ENCODE data around the gene FADS2.
A peak's percentile ranks its signal among the peaks of the same experiment; 100 is the strongest.

FADS2 gene

DNA sequence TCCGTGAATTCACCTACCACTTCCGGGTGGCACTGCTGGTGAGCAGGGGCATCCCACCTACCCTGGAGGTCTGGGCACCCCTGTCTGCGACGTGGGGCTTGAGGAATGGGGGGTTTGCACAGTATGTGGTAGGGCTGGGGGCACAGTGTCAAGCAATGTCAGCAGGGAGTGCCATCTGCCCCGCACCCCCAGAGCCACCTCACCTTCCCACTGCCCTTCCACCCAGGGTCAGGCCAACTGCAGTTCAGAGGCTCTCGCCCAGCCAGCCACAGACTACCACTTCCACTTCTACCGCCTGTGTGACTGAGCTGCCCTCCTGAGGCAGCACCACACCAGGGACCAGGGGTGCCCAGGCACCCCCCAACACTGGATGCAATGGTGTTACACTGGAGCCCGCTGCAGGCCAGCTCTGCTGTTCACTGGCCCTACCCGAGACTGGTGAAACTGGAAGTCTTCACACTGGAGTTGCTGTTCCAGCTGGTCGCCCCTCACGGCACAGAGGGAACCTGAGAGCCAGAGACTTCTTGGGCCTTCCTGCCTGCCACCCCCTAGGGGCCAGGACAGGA, 42.2 kb upstream of the FADS2 start:
- Histone ChIP-seq H3K27me3 (ENCODE audit: control insufficient read depth, insufficient read depth, low read length) (no peaks in the 10 kb centered on the region), H3K36me3 (ENCODE audit: control insufficient read depth, insufficient read depth, low read length) (peaks cover 57% of the 10 kb centered on the region), H3K4me1 (ENCODE audit: control insufficient read depth, insufficient read depth, low read length) (no peaks in the 10 kb centered on the region), H3K9me3 (ENCODE audit: control insufficient read depth, insufficient read depth, low read length) (no peaks in the 10 kb centered on the region), H3K4me3 (ENCODE audit: low read depth, low read length) (no peak overlapping the region), H3K9ac (ENCODE audit: low read depth, low read length) (no peak overlapping the region)

DNA sequence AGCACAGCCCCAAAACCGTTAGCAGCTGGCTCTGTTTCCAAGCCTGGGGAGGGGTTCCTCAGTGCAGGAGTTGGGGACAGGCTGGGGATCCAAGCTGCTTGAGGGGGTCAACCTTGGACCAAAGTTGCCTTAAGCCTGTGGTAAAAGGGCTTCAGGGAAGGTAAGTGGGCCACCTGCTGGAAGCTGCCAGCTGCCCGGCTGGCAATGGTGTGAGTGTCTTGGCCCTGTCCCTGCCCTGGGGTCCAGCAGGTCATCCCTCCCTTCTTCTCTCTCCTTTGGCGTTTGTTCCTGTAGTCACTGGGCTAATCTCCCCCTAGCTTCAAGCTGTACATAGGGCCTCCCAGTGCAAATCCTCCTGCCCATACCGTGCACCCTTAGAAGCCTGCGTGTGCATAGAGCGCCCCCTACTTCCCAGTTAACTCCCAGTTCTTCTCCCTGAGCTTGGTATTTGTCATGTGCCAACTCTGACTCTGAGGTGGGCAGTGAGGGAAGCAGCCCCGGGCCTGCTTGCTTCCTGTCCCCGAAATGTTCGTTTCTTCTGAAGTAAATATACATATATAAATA, 40.1 kb upstream of the FADS2 start:
- H3K9ac ChIP-seq (ENCODE audit: low read depth, low read length) = no peak overlapping the region
- peaks cover 57% of the 10 kb centered on the region for H3K36me3 ChIP-seq (ENCODE audit: control insufficient read depth, insufficient read depth, low read length)
- H3K4me1 ChIP-seq (ENCODE audit: control insufficient read depth, insufficient read depth, low read length) = no peaks in the 10 kb centered on the region
- H3K4me3 ChIP-seq (ENCODE audit: low read depth, low read length) = no peak overlapping the region
- no peaks in the 10 kb centered on the region for H3K27me3 ChIP-seq (ENCODE audit: control insufficient read depth, insufficient read depth, low read length)
- H3K9me3 ChIP-seq (ENCODE audit: control insufficient read depth, insufficient read depth, low read length) = no peaks in the 10 kb centered on the region

DNA sequence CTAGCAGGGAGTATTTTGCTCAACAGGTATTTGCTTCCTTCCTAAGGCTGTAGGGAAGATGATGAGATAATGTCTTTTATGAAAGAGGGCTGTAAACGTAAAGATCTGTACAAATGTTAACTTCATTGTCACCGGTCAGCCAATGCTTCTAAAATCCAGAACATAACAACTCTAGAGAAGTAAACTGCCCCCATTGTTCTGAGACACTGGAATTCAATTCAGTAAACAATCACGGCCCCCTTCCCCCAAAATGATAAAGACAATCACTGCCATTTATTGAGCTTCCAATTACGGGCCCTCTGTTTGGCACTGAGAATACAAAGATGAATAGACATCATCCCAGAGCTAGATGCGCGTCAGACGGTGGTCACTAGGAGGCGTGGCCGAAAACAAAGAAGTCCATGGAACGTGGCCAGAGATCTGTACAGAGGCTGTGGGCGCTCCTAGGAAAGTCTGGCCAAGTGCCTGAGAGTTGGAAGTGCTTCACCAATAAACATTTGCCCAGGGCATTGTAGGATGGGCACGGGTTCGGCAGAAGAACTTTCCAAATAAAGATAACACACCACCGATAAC, 36.3 kb upstream of the FADS2 start:
- no peaks in the 10 kb centered on the region for H3K4me1 ChIP-seq (ENCODE audit: control insufficient read depth, insufficient read depth, low read length)
- peak overlapping the region; percentile 100 for H3K9ac ChIP-seq (ENCODE audit: low read depth, low read length)
- peak overlapping the region; percentile 93 for H3K4me3 ChIP-seq (ENCODE audit: low read depth, low read length)
- peaks cover 45% of the 10 kb centered on the region for H3K36me3 ChIP-seq (ENCODE audit: control insufficient read depth, insufficient read depth, low read length)
- no peaks in the 10 kb centered on the region for H3K27me3 ChIP-seq (ENCODE audit: control insufficient read depth, insufficient read depth, low read length)
- H3K9me3 ChIP-seq (ENCODE audit: control insufficient read depth, insufficient read depth, low read length) = no peaks in the 10 kb centered on the region

DNA sequence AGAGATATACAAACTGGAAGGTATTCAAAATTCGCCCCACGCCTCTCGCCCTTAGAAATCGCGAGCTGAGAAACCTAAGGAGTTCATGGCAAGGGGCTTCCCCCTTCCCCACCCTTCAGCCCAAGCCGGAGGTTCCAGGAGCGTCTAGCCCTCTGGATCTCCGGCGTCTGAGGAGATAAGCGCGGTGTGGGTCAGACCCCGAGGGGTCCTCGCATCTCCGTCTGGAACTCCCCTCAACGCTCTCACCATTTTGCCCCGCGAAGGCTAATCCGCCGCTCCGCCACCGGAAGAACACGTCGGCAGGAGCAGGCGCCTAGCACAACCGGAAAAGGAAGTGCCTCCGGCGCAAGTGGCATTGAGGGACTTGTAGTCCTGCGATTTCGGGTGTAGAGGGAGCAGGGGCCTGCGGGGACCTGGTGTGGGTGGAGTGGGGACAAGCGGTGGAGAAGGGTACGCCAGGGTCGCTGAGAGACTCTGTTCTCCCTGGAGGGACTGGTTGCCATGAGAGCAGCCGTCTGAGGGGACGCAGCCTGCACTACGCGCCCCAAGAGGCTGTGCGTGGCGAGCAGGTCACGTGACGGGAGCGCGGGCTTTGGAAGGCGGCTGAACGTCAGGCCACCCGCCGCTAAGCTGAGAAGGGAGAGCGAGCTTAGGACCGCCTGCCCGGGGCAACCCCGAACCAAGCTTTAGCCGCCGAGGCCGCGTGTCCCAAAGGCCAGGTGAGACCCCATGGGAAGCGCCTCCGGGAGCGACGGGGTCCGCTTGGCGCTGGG, 35.6 kb upstream of the FADS2 start, which contains the start of the genes FEN1 and TMEM258:
Gene FEN1, plus strand, starts transcription at position 602 of the 773 bp plus-strand sequence. CDS start 2,451 bp downstream, outside the sequence.
Gene TMEM258, minus strand, starts transcription at position 290 of the 773 bp plus-strand sequence. Its CDS starts 41 bp downstream, at position 249.
- H3K36me3 ChIP-seq (ENCODE audit: control insufficient read depth, insufficient read depth, low read length) = peaks cover 38% of the 10 kb centered on the region

DNA sequence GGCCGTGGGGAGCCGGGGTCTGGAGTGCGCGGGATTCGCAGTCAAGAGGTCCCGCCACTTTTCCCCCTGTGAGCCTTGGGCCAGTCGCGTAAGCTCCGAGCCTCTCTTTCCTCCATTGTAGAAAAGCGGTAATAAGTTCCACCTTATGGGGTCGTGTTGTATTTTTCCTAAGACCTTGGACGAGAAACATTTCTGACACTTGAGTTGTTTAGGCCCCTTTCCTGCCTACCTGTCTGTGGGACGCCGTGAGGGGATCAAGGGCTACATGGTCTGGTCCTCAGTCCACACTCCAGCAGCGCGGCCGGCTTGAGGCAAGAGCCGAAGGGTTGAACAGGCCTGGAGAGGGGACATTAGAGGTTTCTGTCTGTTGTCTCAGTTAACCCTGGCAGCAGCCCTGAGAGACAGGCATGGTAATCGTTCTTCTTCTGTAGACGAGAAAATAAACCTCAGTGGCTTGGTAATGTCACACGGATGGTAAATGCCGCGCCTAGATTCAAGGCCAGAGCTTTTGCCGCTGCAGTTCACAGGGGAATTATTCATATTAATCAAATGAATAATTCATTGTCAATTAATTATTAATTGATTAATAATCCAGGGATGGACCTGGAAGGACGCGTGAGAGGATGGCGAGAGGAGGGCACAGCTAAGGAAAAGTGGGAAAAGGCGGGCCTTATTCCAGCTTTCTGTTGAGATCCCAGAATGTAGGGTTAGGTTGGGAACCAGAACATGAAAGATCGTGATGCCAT, 34.8 kb upstream of the FADS2 start:
- H3K4me3 ChIP-seq (ENCODE audit: low read depth, low read length) = peak overlapping the region; percentile 93
- no peaks in the 10 kb centered on the region for H3K27me3 ChIP-seq (ENCODE audit: control insufficient read depth, insufficient read depth, low read length)
- no peaks in the 10 kb centered on the region for H3K4me1 ChIP-seq (ENCODE audit: control insufficient read depth, insufficient read depth, low read length)
- peaks cover 32% of the 10 kb centered on the region for H3K36me3 ChIP-seq (ENCODE audit: control insufficient read depth, insufficient read depth, low read length)
- peak overlapping the region; percentile 100 for H3K9ac ChIP-seq (ENCODE audit: low read depth, low read length)
- H3K9me3 ChIP-seq (ENCODE audit: control insufficient read depth, insufficient read depth, low read length) = no peaks in the 10 kb centered on the region

More for the DNA sequence above, 35.6 kb upstream of the FADS2 start, which contains the start of the genes FEN1 and TMEM258:
- Histone ChIP-seq H3K9me3 (ENCODE audit: control insufficient read depth, insufficient read depth, low read length) (no peaks in the 10 kb centered on the region), H3K9ac (ENCODE audit: low read depth, low read length) (peak within 1 kb of the TSS; percentile 100), H3K4me1 (ENCODE audit: control insufficient read depth, insufficient read depth, low read length) (no peaks in the 10 kb centered on the region), H3K4me3 (ENCODE audit: low read depth, low read length) (peak within 1 kb of the TSS; percentile 93), H3K27me3 (ENCODE audit: control insufficient read depth, insufficient read depth, low read length) (no peaks in the 10 kb centered on the region)

DNA sequence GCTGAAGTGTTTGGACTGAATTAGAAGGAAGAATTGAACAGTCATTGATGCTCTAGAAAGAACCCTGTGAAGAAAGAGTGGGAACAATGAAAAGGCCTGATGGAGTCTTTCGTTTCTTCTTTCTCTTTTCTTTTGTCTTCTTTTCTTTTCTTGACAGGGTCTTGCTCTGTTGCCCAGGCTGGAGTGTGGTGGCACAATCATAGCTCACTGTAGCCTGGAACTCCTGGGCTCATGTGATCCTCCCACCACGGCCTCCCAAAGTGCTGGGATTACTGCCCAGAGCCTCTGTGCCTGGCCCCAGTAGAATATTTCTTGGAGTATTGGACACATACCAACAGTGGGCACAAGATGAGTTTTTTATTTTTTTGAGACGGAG, 34.3 kb upstream of the FADS2 start:
- H3K9ac ChIP-seq (ENCODE audit: low read depth, low read length) = no peak overlapping the region
- H3K36me3 ChIP-seq (ENCODE audit: control insufficient read depth, insufficient read depth, low read length) = peaks cover 28% of the 10 kb centered on the region
- peak overlapping the region; percentile 93 for H3K4me3 ChIP-seq (ENCODE audit: low read depth, low read length)
- no peaks in the 10 kb centered on the region for H3K4me1 ChIP-seq (ENCODE audit: control insufficient read depth, insufficient read depth, low read length)
- H3K27me3 ChIP-seq (ENCODE audit: control insufficient read depth, insufficient read depth, low read length) = no peaks in the 10 kb centered on the region
- H3K9me3 ChIP-seq (ENCODE audit: control insufficient read depth, insufficient read depth, low read length) = no peaks in the 10 kb centered on the region

DNA sequence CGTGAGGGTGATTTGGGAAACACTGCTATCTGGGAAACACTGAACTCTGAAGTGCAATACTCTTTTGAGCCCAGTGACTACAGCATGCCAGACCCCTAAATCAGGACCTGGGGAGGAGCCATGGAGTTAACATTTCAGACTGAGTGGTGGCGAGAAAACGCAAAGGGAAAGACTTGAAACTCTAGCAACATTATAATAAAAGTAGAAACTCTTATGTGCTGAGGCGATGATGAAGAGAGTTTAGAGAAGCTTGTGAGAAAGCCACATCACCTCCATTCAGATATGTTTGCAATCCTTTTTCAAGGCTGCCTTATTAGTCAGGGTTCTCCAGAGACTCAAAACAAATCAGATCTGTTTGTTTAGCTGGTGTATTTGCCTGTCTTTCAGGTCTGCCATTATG, 33.5 kb upstream of the FADS2 start:
- Histone ChIP-seq H3K27me3 (ENCODE audit: control insufficient read depth, insufficient read depth, low read length) (no peaks in the 10 kb centered on the region), H3K9me3 (ENCODE audit: control insufficient read depth, insufficient read depth, low read length) (no peaks in the 10 kb centered on the region), H3K4me1 (ENCODE audit: control insufficient read depth, insufficient read depth, low read length) (no peaks in the 10 kb centered on the region), H3K36me3 (ENCODE audit: control insufficient read depth, insufficient read depth, low read length) (peaks cover 20% of the 10 kb centered on the region), H3K4me3 (ENCODE audit: low read depth, low read length) (no peak overlapping the region), H3K9ac (ENCODE audit: low read depth, low read length) (no peak overlapping the region)

DNA sequence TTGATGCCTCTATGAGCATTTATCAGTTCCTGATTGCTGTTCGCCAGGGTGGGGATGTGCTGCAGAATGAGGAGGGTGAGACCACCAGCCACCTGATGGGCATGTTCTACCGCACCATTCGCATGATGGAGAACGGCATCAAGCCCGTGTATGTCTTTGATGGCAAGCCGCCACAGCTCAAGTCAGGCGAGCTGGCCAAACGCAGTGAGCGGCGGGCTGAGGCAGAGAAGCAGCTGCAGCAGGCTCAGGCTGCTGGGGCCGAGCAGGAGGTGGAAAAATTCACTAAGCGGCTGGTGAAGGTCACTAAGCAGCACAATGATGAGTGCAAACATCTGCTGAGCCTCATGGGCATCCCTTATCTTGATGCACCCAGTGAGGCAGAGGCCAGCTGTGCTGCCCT, 32.6 kb upstream of the FADS2 start:
- H3K9me3 ChIP-seq (ENCODE audit: control insufficient read depth, insufficient read depth, low read length) = no peaks in the 10 kb centered on the region
- no peaks in the 10 kb centered on the region for H3K4me1 ChIP-seq (ENCODE audit: control insufficient read depth, insufficient read depth, low read length)
- H3K9ac ChIP-seq (ENCODE audit: low read depth, low read length) = no peak overlapping the region
- H3K4me3 ChIP-seq (ENCODE audit: low read depth, low read length) = no peak overlapping the region
- H3K27me3 ChIP-seq (ENCODE audit: control insufficient read depth, insufficient read depth, low read length) = no peaks in the 10 kb centered on the region
- peaks cover 14% of the 10 kb centered on the region for H3K36me3 ChIP-seq (ENCODE audit: control insufficient read depth, insufficient read depth, low read length)

DNA sequence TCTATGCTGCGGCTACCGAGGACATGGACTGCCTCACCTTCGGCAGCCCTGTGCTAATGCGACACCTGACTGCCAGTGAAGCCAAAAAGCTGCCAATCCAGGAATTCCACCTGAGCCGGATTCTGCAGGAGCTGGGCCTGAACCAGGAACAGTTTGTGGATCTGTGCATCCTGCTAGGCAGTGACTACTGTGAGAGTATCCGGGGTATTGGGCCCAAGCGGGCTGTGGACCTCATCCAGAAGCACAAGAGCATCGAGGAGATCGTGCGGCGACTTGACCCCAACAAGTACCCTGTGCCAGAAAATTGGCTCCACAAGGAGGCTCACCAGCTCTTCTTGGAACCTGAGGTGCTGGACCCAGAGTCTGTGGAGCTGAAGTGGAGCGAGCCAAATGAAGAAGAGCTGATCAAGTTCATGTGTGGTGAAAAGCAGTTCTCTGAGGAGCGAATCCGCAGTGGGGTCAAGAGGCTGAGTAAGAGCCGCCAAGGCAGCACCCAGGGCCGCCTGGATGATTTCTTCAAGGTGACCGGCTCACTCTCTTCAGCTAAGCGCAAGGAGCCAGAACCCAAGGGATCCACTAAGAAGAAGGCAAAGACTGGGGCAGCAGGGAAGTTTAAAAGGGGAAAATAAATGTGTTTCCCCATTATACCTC, 32.1 kb upstream of the FADS2 start:
- Histone ChIP-seq H3K36me3 (ENCODE audit: control insufficient read depth, insufficient read depth, low read length) (peaks cover 13% of the 10 kb centered on the region), H3K27me3 (ENCODE audit: control insufficient read depth, insufficient read depth, low read length) (no peaks in the 10 kb centered on the region), H3K4me1 (ENCODE audit: control insufficient read depth, insufficient read depth, low read length) (no peaks in the 10 kb centered on the region), H3K9ac (ENCODE audit: low read depth, low read length) (no peak overlapping the region), H3K9me3 (ENCODE audit: control insufficient read depth, insufficient read depth, low read length) (no peaks in the 10 kb centered on the region), H3K4me3 (ENCODE audit: low read depth, low read length) (no peak overlapping the region)

DNA sequence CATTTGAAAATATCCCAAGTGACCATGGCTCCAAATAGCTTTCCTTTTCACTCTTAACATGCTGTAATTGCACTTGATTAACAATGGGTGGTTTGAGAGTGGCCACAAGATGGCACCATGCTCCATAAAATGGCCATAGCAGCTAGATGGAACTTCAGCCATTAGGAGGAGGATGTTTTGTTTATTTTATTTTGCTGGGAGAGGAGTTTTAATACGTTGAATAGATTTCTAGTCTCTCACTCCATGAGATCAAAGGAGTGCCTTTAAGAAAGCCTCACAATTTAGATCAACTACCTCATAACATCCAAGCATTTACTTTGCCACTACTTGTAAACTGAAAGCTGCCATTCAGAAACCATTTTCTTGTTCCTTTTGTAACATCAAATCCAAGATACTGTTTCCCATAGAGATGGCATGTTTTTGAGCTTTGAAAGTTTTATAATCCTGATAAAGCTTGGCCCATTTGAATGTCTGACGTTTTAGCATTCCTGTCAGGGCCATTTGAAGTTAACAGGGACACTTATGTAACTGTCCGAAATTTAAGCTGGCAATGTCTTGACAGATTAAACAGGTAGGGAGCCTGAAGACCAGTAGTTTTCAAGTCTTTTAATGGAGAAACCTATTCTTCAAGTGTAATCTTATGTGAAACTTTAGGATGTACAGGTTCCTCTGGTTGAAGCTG, 30.7 kb upstream of the FADS2 start:
- H3K4me3 ChIP-seq (ENCODE audit: low read depth, low read length) = no peak overlapping the region
- no peaks in the 10 kb centered on the region for H3K27me3 ChIP-seq (ENCODE audit: control insufficient read depth, insufficient read depth, low read length)
- H3K9ac ChIP-seq (ENCODE audit: low read depth, low read length) = no peak overlapping the region
- no peaks in the 10 kb centered on the region for H3K9me3 ChIP-seq (ENCODE audit: control insufficient read depth, insufficient read depth, low read length)
- H3K4me1 ChIP-seq (ENCODE audit: control insufficient read depth, insufficient read depth, low read length) = no peaks in the 10 kb centered on the region
- peaks cover 18% of the 10 kb centered on the region for H3K36me3 ChIP-seq (ENCODE audit: control insufficient read depth, insufficient read depth, low read length)
